ENCODE data around the gene PEAR1.

Gene PEAR1

DNA sequence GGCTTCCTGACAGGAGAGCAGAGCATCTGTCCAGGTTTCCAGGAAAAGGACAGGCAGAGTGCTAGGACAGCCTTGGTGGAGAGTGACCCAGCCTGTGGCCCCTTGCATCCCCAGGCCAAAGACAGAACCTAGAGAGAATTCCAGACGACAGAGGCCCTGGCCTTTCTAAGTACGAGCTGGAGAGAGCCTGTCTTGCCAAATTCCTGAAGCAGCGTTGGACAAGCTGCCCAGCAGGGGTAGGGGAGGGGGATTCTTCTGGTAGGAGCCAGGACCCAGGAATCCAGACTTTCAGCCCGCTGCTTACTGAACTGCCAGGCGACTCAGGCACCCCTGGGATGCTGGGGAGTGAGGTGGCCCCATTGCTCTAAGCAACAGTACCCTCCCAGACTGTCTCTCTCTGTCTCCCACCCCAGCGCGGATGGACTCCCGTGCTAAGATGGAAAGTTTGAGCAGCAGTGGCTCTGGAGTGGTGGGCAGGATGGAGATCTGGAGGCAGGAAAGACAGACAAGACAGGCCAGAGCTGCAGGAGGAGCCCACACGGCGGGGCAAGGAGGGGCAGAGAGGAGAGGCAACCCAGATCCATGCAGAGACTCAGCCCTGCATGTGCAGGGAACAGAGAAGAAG lies 8.8 kb upstream of the PEAR1 start:
- no peak for DNase-seq (ENCODE audit: low spot score)

DNA sequence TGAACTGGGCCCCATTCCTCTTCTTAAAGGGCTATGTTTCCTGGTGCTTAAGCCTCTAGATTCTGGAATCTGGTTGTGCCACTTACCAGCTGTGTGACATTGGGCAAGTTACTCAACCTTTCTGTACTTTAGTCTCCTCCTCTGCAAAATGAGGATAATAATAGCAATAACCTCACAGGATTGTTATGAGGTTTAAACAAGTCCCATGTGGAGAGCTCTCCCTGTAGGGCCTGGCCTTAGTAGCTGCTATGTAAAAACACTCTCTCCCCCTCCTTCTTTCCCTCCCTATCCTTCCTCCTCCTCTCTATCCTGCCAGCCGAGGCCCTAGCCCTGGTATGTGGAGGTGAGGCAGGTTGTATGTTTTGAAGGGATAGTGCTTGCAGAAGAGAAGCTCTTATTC lies 8.2 kb upstream of the PEAR1 start:
- DNase-seq (ENCODE audit: low spot score) = no peak

DNA sequence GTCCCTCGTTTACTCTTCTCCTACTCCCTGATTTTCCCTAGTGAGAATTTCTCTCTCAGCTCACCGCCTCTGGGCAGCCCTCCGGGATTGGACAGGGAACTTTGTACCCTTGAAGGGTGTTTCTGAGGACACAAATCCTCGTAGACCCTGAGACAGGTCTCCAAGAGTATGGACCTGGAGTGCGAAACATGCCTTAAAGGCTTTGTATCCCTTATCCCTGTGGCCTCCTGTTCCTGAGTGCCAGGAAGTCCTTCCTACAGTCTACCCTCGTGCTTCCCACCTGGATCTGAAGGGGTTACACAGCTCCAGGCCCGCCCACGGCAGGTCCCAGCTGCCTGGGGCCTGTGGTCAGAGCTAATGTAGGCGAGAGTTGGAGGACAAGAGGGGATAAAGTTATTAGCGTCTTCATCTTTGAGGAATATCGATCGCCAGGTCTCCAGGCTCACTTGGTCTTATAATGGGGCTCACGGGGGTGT lies 7.6 kb upstream of the PEAR1 start:
- no peak for DNase-seq (ENCODE audit: low spot score)

DNA sequence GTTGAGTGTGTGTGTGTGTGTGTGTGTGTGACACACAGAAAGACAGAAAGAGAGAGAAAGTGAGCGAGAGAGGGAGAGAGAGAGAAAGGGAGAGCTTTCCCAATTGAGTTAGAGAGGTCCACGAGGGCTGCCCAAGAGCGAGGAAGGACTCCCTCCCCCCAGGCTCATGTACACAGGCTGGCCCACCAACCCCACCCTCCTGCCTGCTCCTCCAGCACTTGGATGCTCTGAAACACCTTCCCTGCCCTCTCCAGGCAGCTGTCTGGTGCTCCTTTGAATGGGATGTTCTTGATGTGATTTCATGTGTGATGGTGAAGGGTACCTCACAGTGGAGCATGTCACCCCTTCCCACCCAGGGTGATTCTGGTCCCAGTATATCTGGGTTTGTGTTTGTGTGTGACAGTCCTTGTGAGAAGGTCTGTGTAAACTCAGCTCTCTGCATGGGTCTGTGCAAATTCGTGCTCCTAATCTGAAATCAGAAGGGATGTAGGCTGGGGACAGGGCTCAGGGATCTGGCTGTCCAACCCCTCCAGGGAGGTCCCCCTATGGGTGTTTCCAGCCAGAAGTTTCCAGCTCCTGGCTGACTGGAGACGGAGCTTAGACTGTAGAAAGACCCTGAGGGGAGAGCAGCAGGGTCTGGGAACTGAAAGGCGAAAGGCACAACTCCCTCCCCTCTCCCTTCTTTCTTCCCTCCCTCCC lies 6.8 kb upstream of the PEAR1 start:
- DNase-seq (ENCODE audit: low spot score) = no peak

DNA sequence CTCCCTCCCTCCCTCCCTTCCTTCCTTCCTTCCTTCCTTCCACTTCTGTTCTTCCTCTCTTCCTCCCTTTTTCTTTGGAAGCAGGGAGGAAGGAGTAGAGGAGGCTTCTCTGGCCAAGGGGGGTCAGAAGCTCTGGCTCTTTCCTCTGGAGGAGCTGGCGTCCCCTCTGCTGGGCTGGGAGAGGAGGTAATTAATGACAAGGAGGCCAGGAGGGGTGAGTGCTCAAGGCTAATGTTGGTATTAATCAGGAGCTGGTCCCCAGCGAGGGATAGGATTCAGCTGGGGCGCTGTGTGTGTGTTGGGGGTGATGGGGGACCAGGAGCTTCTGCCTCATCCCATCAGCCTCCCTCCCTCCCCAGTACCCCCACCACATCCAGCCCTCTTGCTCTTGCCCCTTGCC lies 6.2 kb upstream of the PEAR1 start:
- no peak for DNase-seq (ENCODE audit: low spot score)

DNA sequence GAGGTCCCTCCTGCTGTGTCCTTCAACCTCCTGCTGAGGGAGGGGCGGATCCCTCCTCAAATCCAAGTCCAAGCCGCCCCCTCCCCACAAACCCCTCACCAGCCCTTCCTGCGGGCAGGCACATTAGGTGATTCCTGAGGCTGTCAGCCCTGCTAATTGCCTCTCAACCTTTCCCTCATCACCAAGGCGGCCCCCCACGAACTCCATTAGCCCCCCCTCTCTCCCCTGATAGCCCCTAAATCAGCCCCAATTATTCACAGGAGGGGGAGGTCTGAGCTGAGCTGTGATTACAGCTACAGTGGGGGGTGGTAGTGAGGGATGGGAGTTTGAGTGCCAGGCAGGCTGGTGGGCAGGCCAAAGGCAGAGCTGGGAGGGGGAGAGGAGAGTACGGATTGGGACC lies 5.8 kb upstream of the PEAR1 start:
- no peak for DNase-seq (ENCODE audit: low spot score)

DNA sequence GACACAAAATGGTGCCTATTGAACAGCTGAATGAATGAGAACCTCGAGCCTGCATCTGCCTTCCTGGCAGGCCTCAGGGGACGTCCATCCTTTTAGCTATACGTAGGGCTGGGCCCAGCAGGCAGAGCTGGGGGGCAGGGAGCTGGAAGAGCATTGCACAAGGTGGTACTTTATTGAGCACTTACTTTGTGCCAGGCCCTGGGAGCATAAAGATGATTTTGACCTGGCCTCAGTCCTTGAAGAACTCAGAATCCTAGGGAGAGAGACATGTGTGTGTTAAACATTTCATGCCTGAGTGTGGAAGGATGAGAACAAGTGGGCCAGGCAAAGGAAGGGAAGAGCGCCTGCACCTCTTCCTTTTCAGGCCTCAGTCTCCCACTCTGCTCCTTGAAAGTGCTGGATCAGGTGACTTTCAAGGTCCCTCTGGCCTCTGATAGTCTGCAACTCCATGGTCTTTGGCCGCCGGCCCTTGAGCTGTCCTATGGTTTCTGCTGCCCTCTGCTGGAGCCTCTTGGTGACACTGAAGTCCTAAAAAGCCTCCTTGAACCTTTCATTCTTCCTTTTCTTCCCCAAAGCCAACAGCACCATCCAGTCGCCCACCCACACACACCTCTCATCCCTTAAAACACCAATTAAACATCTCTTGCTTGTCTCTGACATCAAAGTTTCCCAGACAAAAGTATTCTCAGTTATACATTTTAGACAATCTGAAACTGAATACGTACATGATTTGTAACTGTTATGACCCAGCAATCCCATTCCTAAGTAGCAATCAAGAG lies 3.5 kb upstream of the PEAR1 start:
- peak; percentile 77 for DNase-seq (ENCODE audit: low spot score)

DNA sequence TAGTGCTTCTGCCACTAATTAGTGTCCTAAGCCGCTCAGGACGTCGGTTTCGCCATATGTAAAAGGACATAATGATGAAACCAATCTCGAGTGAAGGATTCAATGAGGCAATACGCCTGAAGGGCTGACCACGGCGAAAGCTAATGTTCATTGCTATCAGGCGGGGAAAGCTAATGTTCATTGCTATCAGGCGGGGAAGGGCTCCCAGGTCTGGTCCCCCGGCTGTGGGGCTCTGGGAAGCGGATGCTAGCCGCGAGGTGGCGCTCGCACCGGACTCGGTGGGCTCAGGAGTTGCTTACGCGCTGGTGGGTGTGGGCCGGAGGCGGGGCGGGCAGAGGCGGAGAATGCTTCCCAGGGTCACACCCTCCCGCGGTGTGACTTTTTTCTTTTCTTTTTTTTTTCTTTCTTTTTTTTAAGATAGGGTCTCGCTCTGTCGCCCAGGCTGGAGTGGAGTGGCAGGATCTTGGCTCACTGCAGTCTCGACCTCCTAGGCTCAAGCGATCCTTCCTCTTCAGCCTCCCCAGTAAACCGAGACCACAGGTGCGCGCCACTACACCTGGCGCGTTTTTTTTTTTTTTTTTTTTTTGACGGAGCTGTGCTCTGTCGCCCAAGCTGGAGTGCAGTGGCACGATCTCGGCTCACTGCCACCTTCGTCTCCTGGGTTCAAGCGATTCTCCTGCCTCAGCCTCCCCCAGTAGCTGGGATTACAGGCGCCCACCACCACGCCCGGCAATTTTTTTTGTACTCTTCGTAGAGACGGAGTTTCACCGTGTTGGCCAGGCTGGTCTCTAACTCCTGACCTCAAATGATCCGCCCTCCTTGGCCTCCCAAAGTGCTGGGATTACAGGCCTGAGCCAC lies 1.1 kb upstream of the PEAR1 start:
- DNase-seq (ENCODE audit: low spot score) = peak; percentile 82

DNA sequence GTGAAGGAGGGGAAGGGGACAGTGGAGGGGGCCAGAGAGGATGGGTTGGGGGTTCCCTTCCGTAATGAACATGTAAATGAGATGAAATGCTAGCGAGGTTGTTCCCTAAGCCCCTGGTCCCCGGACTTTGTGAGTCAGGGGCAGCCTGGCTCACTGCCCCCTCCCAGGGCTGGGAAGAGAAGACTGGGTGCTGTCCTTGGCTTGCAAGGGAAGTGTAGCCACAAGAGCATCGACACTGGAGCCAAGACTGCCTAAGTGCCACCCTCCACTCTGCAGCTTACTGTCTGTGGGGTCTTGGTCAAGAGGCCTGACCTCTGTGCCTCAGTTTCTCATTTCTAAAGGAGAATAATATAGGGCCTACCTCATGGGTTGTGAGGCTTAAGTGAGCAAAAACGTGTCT lies 483 bp downstream of the PEAR1 start:
- DNase-seq (ENCODE audit: low spot score) = no peak

DNA sequence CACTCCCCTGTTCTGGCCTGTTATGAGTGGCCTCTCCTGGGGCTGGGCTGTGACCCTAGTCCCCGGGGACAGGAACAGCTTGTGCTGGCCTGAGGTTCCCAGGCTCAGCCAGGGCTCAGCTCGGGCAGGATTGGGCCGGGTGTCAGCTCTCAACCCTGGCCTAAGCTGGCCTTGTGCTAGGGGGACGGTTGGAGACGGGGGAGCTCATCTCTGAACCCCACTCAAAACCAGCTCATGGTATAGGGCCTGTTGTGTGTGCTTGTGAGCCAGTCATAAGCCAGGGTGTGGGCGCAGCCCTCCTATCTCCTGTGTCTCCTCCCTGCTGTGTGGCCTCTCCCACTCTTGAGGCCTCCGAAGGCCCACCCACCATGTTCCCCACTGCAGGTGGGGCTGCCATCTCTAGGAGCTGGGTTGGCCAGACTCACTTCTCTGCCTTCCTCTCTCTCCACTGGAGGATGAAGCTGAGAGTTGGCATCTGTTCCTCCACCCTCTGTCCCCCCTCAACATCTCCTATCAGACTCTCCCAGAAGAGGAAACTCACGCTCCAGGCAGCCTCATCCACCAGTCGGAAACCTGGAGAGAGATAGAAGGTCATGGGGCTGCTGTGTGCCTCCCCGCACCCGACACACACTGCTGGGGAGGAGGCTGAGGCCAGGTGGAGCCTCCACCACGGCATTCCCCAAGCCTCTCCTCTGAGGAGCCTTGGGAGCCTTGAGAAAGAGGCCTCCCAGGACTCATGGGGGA lies 1.4 kb downstream of the PEAR1 start:
- DNase-seq (ENCODE audit: low spot score) = no peak

DNA sequence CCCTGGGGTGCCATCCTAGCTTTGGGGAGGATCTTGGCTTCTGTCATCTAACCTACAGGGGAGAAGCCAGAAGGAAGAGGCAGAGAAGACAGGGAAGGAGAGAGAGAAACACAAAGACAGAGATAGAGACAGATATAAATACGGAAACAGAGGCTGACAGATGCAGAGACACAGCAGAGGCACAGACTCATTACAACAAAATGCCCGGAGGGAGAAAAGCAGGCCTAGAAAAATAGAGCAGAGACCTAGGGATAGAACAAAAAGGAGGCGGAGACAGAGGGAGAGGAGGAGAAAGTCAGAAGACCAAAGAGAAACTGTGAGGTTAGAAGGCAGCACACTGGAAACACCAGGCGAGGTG lies 1.9 kb downstream of the PEAR1 start:
- DNase-seq (ENCODE audit: low spot score) = no peak

DNA sequence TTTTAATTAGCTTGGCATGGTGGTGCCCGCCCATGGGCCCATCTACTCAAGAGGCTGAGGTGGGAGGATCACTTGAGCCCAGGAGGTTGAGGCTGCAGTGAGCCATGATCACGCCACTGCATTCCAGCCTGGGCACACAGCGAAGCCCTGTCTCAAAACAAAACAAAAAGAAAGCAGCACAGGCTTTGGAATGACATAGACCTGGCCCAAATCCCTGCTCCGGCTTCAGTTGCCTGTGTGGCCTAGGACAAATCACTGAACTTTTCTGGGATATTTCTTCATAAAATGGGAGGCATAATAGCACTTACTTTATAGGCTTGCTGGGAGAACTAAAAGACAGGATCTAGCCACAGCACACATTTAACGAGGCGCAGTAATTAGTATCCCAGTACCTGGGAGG lies 2.4 kb downstream of the PEAR1 start:
- no peak for DNase-seq (ENCODE audit: low spot score)

DNA sequence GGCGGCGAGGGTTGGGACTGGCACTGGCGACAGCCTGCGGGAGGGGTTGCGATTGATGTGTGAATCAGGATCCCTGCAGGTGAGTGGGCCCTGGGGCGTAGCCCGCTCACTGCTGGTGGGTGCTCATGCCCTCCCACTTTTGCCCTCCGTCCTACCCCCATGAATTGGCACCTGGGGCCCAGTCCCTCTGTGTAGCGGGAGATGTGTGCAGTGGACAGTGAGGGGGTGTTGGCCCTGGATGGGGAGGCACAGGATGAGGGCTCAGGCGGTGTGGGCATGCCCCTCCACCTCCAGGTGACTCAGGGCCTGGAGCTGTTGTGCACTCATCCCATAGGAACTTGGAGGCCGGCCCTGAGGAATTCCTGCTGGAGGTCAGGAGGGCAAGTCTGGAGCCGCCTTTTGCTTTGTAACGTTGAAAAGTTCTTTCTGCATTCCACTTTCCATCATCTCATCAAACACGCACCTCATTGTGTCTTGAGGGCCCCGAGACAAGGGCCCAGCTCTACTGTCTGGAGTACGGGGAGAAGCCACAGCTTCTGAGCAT lies 3.0 kb downstream of the PEAR1 start:
- DNase-seq (ENCODE audit: low spot score) = peak; percentile 68

DNA sequence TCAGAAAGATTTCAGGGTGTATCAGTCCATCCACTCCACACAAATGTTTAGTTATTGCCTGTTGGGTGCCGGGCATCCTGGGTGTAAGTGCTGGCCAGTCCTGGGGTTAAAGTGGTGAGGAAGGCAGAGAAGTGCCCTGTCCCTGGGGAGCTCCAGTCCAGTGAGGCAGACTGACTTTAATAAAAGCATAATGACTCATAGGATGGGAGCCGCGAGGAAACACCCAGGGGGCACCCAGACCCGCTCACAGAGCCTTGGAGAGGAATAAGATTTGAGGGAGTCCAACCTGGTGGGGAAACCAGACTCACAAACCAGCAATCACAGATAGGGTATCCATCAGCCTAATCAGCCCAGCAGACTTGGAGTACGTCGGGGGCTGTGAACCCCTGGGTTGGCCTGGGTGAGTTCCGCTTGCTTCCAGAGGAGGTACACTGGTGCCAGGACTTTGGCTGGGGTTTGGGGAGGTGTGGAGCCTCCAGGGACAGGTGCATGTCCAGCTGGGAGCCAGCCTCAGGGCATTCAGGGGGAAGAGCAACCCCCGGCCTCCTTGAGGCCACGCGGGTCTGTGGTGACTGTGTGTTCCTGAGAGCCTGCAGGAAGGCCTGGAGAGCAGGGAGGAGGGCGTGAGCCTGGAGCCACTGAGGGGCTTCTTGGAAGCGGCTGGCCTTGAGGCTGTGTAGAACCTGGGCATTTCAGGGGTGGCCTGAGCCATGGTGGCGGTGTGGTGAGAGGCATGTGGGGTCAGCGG lies 3.7 kb downstream of the PEAR1 start:
- peak; percentile 21 for DNase-seq (ENCODE audit: low spot score)

DNA sequence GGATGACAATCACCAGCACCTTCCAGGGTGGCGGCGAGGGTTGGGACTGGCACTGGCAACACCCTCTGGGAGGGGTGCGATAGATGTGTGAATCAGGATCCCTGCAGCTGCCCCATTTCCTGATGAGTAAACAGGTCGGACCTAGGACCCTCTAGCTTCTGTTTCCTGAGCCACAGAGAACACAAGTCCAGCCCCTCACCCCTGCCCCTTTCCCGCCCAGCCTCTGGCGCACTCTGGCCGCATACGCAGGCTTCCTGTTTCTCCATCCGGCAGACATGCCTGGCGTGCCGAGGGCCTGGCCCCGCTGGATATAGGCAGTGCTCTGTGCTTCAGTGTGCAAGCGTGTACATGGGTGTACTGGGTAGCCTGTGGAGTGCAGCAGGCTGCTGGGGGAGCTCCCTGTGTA lies 4.6 kb downstream of the PEAR1 start:
- DNase-seq (ENCODE audit: low spot score) = no peak

DNA sequence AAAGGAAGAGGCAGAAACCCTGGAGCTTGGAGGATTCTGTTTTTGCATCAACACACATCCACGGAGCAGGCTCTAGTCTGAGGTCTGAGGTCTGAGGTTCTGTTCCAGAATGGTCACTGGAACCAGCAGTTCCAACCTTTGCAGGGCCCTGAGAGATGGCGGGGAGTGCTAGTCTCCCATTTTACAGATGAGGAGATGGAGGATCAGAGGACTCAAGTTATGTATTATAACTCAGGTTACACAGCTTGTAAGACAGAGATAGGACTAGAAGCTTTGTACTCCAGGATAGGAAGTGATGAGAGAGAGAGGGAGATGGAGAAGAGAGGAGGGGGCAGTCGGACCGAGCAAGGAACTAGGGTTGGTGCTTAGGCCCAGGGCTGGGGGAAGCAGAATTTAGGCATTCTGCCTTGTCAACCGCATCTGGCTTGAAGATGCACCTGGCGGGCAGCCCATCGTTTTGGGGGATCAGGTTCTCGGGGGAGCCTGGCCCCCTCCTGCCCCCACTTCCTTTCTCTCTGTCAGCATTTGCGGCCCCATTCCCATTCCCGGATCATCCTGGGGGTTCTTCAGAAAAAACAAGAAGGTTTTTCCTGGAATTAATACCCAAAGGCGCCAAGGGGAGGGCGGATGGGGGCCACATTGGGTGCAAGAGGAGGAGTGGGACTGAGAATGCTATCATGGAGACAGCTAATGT lies 5.6 kb downstream of the PEAR1 start:
- DNase-seq (ENCODE audit: low spot score) = no peak

DNA sequence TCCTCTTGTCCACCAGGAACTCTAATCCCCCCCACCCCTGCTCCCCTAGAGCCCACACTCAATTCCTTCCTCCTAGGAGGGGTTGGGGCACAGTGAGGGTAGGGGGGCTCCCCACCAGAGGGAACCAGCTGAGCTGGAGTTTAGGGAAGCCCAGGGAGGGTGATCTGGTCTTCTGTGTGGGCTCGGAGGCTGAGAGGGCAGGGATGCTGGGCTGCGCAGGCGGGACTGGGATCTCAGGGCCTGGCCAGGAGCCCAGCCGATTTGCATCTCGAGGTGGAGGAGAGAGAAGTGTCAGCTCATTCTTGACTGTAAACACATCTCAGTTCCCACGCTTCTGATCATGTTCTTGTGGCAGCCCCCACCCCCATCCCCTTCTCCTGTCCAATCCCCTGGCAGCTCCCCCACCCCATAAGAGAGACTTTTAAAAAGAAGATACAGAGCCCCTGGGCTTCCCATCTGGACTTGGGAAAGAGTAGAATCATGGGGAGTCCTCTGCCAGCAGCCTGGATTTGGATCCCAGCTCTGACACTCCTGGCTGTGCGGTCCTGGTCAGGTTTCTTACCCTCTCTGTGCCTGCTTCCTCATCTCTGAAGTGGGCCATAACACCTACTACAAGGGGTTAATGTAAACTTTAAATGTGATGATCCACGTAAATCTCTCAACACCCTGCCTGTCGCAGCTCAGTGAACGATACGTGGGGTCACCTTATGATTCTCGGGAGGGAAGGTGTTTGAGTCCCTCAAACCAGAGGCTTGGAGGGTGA lies 6.6 kb downstream of the PEAR1 start:
- DNase-seq (ENCODE audit: low spot score) = no peak

DNA sequence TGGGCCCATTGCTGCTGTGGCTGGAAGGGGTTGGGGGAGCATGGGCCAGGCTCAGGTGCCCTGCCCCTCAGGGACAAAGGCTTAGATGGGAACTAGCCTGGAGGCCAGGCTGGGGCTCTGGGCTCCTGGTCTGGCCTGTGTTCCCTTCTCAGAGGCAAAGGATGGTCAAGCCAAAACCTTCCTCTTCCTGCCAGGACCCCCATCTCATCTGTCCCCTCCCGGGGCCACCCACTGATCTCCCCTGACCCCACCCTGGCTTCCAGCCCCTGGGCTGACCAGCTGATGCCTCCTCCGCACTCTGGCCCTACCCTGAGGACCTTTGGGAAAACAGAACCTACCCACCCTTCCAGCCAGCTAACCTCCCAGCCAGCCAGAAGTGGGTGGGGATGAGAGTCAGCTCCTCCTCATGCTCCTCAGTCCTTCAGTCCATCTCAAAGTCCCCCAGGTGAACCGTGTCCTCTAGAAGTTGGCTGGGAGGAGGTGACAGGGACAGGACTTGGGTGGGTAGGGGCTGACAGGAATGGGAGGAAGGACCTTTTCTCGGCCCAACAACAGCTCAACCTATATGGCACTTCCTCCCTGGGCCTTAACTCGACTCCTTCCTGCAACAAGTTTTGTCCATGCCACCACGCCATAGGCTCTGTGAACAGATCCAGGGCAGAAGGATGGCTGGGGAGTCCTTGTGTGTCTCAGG lies 7.5 kb downstream of the PEAR1 start:
- no peak for DNase-seq (ENCODE audit: low spot score)

DNA sequence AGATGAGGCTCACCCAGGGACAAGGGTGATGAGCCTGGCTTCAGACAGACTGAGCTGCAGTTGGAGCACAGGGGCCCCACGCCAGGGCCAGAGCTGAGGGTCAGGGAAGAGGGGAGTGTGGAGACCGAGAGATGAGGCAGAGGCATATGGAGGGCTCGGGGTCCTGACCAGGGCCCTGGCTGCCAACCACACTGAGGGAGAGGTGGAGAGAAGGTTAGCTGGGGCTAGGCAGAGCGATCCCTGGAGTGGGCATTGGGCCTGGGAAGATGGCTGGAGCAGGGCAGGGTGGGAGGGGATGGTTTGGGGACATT lies 8.0 kb downstream of the PEAR1 start:
- DNase-seq (ENCODE audit: low spot score) = no peak
